Muscle of arm (tissue), 12 donors: ENCODE measurements around the gene FAT1. TPM values are rescaled to one million over a fixed set of nuclear protein-coding genes. Genes with fewer than 3 reads are reported as not detected.

Experiments used
- polyA plus RNA-seq, 12 donors: library from polyadenylated mRNA; unstranded; fragments of 120-200 nt; gene quantifications; one replicate each; pipeline ENCODE4 v1.2.1, GENCODE V29; 2013; ENCODE audit not compliant: insufficient read length in 12 of 12

The FAT1 gene
- polyA plus RNA-seq, 12 donors, result 79.0 to 152 (median 101) TPM; not detected in 1

Other genes starting within 250 kb of the FAT1 start
- gene MTNR1A, start 168.3 kb downstream of the FAT1 start, polyA plus RNA-seq, result not detected